Measurements from ENCODE around the gene GLIPR1.

The GLIPR1 gene

GRCh38 chr12:75553398-75553797, 72.8 kb downstream of the GLIPR1 start:
- Histone ChIP-seq H3K79me2 (ENCODE audit: low read length) (no peaks in the 10 kb centered on the region), H3K4me1 (ENCODE audit: low read length) (no peaks in the 10 kb centered on the region), H3K9me2 (replicated peaks; ENCODE audit: insufficient read depth, low read length) (no peaks in the 10 kb centered on the region), H3K4me2 (ENCODE audit: low read depth, low read length) (no peak overlapping the region), H2AFZ (ENCODE audit: low read length) (no peak overlapping the region), H3K36me3 (replicated peaks; ENCODE audit: insufficient read depth, low read length) (no peaks in the 10 kb centered on the region), H3K4me3 (ENCODE audit: low read length) (no peak overlapping the region), H3K27ac (ENCODE audit: low read length) (no peak overlapping the region), H3F3A (ENCODE audit: insufficient read depth, low read length) (no peaks in the 10 kb centered on the region), H3K9ac (ENCODE audit: low read length) (no peak overlapping the region), H3K9me3 (replicated peaks; ENCODE audit: insufficient read depth, low read length) (no peaks in the 10 kb centered on the region), H4K20me1 (ENCODE audit: insufficient read depth, low read length) (no peaks in the 10 kb centered on the region), H3K27me3 (replicated peaks; ENCODE audit: insufficient read depth, low read length) (no peaks in the 10 kb centered on the region)
- TF ChIP-seq CTCF (IDR thresholded peaks at IDR 0.05; ENCODE audit: low read length) (no peak), EZH2phosphoT487 (IDR thresholded peaks at IDR 0.05; ENCODE audit: low read length) (no peak), EZH2 (optimal IDR thresholded peaks at IDR 0.05; ENCODE audit: low read depth, low read length) (no peak)
- no peak for DNase-seq

Data from MM.1S (cell line).